Osteocyte (in vitro differentiated cells): Measurements from ENCODE around the gene SPATA2. TPM values are rescaled to one million over a fixed set of nuclear protein-coding genes. Genes with fewer than 3 reads are reported as not detected.
A peak's percentile ranks its signal among the peaks of the same experiment; 100 is the strongest.

Source experiments
- DNase-seq: peaks from one replicate; pipeline ENCODE4 v3.0.0; 2021; ENCODE audit warnings: mixed read lengths; ENCODE audit not compliant: unreplicated experiment; ENCODE audit errors: extremely low spot score
- H3K27ac Mint-ChIP-seq: one replicate; pipeline ENCODE4 v1.8.0; 2021; ENCODE audit warnings: mild to moderate bottlenecking, mixed read lengths; ENCODE audit not compliant: unreplicated experiment
- H3K27me3 Mint-ChIP-seq: one replicate; pipeline ENCODE4 v1.8.0; 2021; ENCODE audit warnings: mixed read lengths; ENCODE audit not compliant: unreplicated experiment
- H3K36me3 Mint-ChIP-seq: one replicate; pipeline ENCODE4 v1.8.0; 2021; ENCODE audit warnings: mixed read lengths; ENCODE audit not compliant: unreplicated experiment
- H3K4me1 Mint-ChIP-seq: one replicate; pipeline ENCODE4 v1.8.0; 2021; ENCODE audit warnings: mixed read lengths; ENCODE audit not compliant: unreplicated experiment
- H3K4me3 Mint-ChIP-seq: one replicate; pipeline ENCODE4 v1.8.0; 2021; ENCODE audit warnings: mild to moderate bottlenecking, moderate library complexity, mixed read lengths; ENCODE audit not compliant: unreplicated experiment
- H3K9me3 Mint-ChIP-seq: one replicate; pipeline ENCODE4 v1.8.0; 2021; ENCODE audit warnings: mixed read lengths; ENCODE audit not compliant: unreplicated experiment
- CTCF ChIP-seq: fragments of 200-600 bp; sonication (generic); IDR thresholded peaks from 2 replicates; pipeline ENCODE4 v1.5.0; 2021; ENCODE audit warnings: antibody characterized with exemption, mild to moderate bottlenecking, moderate library complexity
- total RNA-seq: library from RNA; stranded (reverse); gene quantifications from 2 replicates; pipeline ENCODE4 v1.2.1, GENCODE V29; 2021

SPATA2 gene
- total RNA-seq, 1 donor from 2014 or later: 6.6 TPM

GRCh38 chr20:49856904-49857303 is 58.4 kb downstream of the SPATA2 start:
- peaks cover 32% of the 10 kb centered on the region for H3K36me3 Mint-ChIP-seq
- peak; percentile 11 for DNase-seq
- H3K4me3 Mint-ChIP-seq: no peak overlapping the region
- H3K27ac Mint-ChIP-seq: no peak overlapping the region
- TF ChIP-seq CTCF: no peak
- H3K9me3 Mint-ChIP-seq: no peaks in the 10 kb centered on the region
- H3K4me1 Mint-ChIP-seq: peaks cover 7% of the 10 kb centered on the region
- no peaks in the 10 kb centered on the region for H3K27me3 Mint-ChIP-seq

- Mint-ChIP-seq H3K27me3 (no peaks in the 10 kb centered on the region), H3K4me1 (peaks cover 22% of the 10 kb centered on the region), H3K36me3 (peaks cover 32% of the 10 kb centered on the region), H3K27ac (no peak overlapping the region), H3K9me3 (no peaks in the 10 kb centered on the region), H3K4me3 (no peak overlapping the region)
- TF ChIP-seq CTCF: no peak
- DNase-seq: peak; percentile 63
These were observed 61.0 kb downstream of the SPATA2 start for GRCh38 chr20:49854190-49854875.

GRCh38 chr20:49853640-49854039 is 61.7 kb downstream of the SPATA2 start:
- peaks cover 22% of the 10 kb centered on the region for H3K4me1 Mint-ChIP-seq
- no peak overlapping the region for H3K27ac Mint-ChIP-seq
- no peaks in the 10 kb centered on the region for H3K27me3 Mint-ChIP-seq
- TF ChIP-seq CTCF: no peak
- H3K36me3 Mint-ChIP-seq: peaks cover 38% of the 10 kb centered on the region
- H3K9me3 Mint-ChIP-seq: no peaks in the 10 kb centered on the region
- no peak overlapping the region for H3K4me3 Mint-ChIP-seq
- DNase-seq: peak; percentile 68

Other genes with a start within 250 kb of the SPATA2 start
- gene B4GALT5, start 201.7 kb downstream of the SPATA2 start, total RNA-seq: 45.4 TPM in 2 replicates
- gene SLC9A8, start 102.7 kb downstream of the SPATA2 start, total RNA-seq: 9.7 and 10.9 TPM in 2 replicates
- gene RNF114, start 20.9 kb upstream of the SPATA2 start, total RNA-seq: 64.9 and 65.1 TPM in 2 replicates
- 13.0 and 13.4 TPM in 2 replicates for gene SNAI1, start 67.5 kb upstream of the SPATA2 start, total RNA-seq
- gene UBE2V1, start 197.6 kb upstream of the SPATA2 start, total RNA-seq: 102 and 106 TPM in 2 replicates
- gene PEDS1, start 238.2 kb upstream of the SPATA2 start, total RNA-seq: 61.2 and 63.7 TPM in 2 replicates